Stimulated activated CD8-positive, alpha-beta memory T cell treated with anti-CD3 and anti-CD28 coated beads, Interleukin-2, amount 100 ng/mL, for 1 hour (primary cell): ENCODE measurements around the gene STYXL2.

Experiments used
- DNase-seq, 2 donors: peaks; one replicate each; pipeline ENCODE4 v3.0.0-alpha.2; 2020; ENCODE audit warnings: low read depth in 2 of 2

Gene STYXL2

GRCh38 chr1:167077868-167078210 lies 16.0 kb upstream of the STYXL2 start:
- DNase-seq: no peak

- no peak for DNase-seq
Measured at GRCh38 chr1:167081594-167082156, 12.2 kb upstream of the STYXL2 start.

- DNase-seq: no peak
Measured at GRCh38 chr1:167082511-167083027, 11.3 kb upstream of the STYXL2 start.

GRCh38 chr1:167083066-167083665 lies 10.7 kb upstream of the STYXL2 start:
- no peak for DNase-seq

- DNase-seq: no peak
Measured at GRCh38 chr1:167083871-167084270, 10.0 kb upstream of the STYXL2 start.

- no peak for DNase-seq
Measured at GRCh38 chr1:167084757-167085156, 9.1 kb upstream of the STYXL2 start.

- DNase-seq: no peak
Measured at GRCh38 chr1:167086033-167086432, 7.8 kb upstream of the STYXL2 start.

GRCh38 chr1:167086768-167087167 lies 7.1 kb upstream of the STYXL2 start:
- no peak for DNase-seq

GRCh38 chr1:167088746-167089417 lies 5.0 kb upstream of the STYXL2 start:
- no peak for DNase-seq

- DNase-seq: no peak
Measured at GRCh38 chr1:167089939-167090313, 3.9 kb upstream of the STYXL2 start.

GRCh38 chr1:167090314-167090942 lies 3.4 kb upstream of the STYXL2 start, which contains the start of gene GPA33:
Gene GPA33, minus strand, starts transcription at chr1:167090377. Its CDS starts 90 bp downstream, at chr1:167090287.
- DNase-seq: no peak

- no peak for DNase-seq
Measured at GRCh38 chr1:167092653-167093052, 1.2 kb upstream of the STYXL2 start.

- no peak for DNase-seq
Measured at GRCh38 chr1:167094690-167095089, 815 bp downstream of the STYXL2 start.

GRCh38 chr1:167095368-167095767 lies 1.5 kb downstream of the STYXL2 start:
- DNase-seq: no peak

- no peak for DNase-seq
Measured at GRCh38 chr1:167099851-167100250, 6.0 kb downstream of the STYXL2 start.

- DNase-seq: no peak
Measured at GRCh38 chr1:167100730-167101129, 6.9 kb downstream of the STYXL2 start.

- DNase-seq: no peak
Measured at GRCh38 chr1:167101754-167102153, 7.9 kb downstream of the STYXL2 start.

GRCh38 chr1:167102906-167103573 lies 9.2 kb downstream of the STYXL2 start:
- DNase-seq: no peak

GRCh38 chr1:167104256-167104633 lies 10.4 kb downstream of the STYXL2 start:
- no peak for DNase-seq

GRCh38 chr1:167105271-167106118 lies 11.6 kb downstream of the STYXL2 start:
- DNase-seq: no peak

GRCh38 chr1:167106119-167106461 lies 12.2 kb downstream of the STYXL2 start:
- DNase-seq: no peak
